Measurements from ENCODE around the gene MYO15B. TPM values are rescaled to one million over a fixed set of nuclear protein-coding genes. Genes with fewer than 3 reads are reported as not detected.

Gene MYO15B
- total RNA-seq, result 3.2 and 4.8 TPM in 2 replicates

GRCh38 chr17:75587675-75588595 lies at the start of gene MYO15B:
Gene MYO15B, plus strand, starts transcription at chr17:75587800. Its CDS starts 258 bp downstream, at chr17:75588058.

GRCh38 chr17:75632863-75633485 lies 45.4 kb downstream of the MYO15B start, which contains the start of gene SMIM5:
Gene SMIM5, plus strand, starts transcription at chr17:75633434. Its CDS starts 6,768 bp downstream, at chr17:75640202.

GRCh38 chr17:75666959-75667790 lies 79.6 kb downstream of the MYO15B start, which contains the start of the genes RECQL5 and SAP30BP:
Gene RECQL5, minus strand, starts transcription at chr17:75667154. Its CDS starts 597 bp downstream, at chr17:75666557.
Gene SAP30BP, plus strand, starts transcription at chr17:75667338. Its CDS starts 35 bp downstream, at chr17:75667373.

Other genes with a start within 250 kb of the MYO15B start
- gene GRB2, start 182.1 kb upstream of the MYO15B start, total RNA-seq, result 44.3 and 71.6 TPM in 2 replicates
- 41.0 and 41.5 TPM in 2 replicates for gene TMEM94, start 131.2 kb upstream of the MYO15B start, total RNA-seq
- gene CASKIN2, start 72.3 kb upstream of the MYO15B start, total RNA-seq, result 7.7 and 7.8 TPM in 2 replicates
- gene TSEN54, start 71.3 kb upstream of the MYO15B start, total RNA-seq, result 21.1 and 28.2 TPM in 2 replicates
- 0.09 and 1.5 TPM in 2 replicates for gene LLGL2, start 62.1 kb upstream of the MYO15B start, total RNA-seq
- gene SMIM5, start 45.6 kb downstream of the MYO15B start, total RNA-seq, result not detected in 2 replicates
- gene RECQL5, start 79.4 kb downstream of the MYO15B start, total RNA-seq, result 7.5 and 9.6 TPM in 2 replicates
- gene SAP30BP, start 79.5 kb downstream of the MYO15B start, total RNA-seq, result 35.0 and 62.0 TPM in 2 replicates
- 0.17 and 1.4 TPM in 2 replicates for gene ITGB4, start 133.7 kb downstream of the MYO15B start, total RNA-seq
- gene GALK1, start 177.4 kb downstream of the MYO15B start, total RNA-seq, result 46.3 and 48.2 TPM in 2 replicates
- gene UNK, start 197.0 kb downstream of the MYO15B start, total RNA-seq, result 10.3 and 17.0 TPM in 2 replicates

Measured in pericardium fibroblast (primary cell).